ENCODE measurements around the gene CPNE2.

- TF ChIP-seq POLR2A (IDR thresholded peaks at IDR 0.05) (no peak), CTCF (IDR thresholded peaks at IDR 0.05) (no peak)
Measured at GRCh38 chr16:57188711-57189002, 96.3 kb downstream of the CPNE2 start.
